Smooth muscle cell of trachea (primary cell): ENCODE data around the gene OLFM1. TPM values are rescaled to one million over a fixed set of nuclear protein-coding genes. Genes with fewer than 3 reads are reported as not detected.

Experiments used
- total RNA-seq: library from RNA; depleted of rRNA; stranded (reverse); fragments of >200 nt; gene quantifications from 2 replicates; pipeline ENCODE4 v1.2.1, GENCODE V29; 2014

The OLFM1 gene
- total RNA-seq: 4.1 and 4.9 TPM in 2 replicates

GRCh38 chr9:135087489-135087792 is at the start of gene OLFM1:
OLFM1 (plus strand) TSS chr9:135087668; CDS start chr9:135087990, 322 bp downstream.

Other genes starting within 250 kb of the OLFM1 start
- gene FCN2, start 206.9 kb upstream of the OLFM1 start, total RNA-seq: not detected in 2 replicates
- gene FCN1, start 169.8 kb upstream of the OLFM1 start, total RNA-seq: not detected in 2 replicates